Fibroblast of lung (primary cell): Measurements from ENCODE around the gene AQP5. TPM values are rescaled to one million over a fixed set of nuclear protein-coding genes. Genes with fewer than 3 reads are reported as not detected.

ENCODE experiments used
- DNase-seq, 2 donors: peaks; one replicate each; pipeline versions ENCODE4 v3.0.0 to v3.0.0-alpha.2; 2010; ENCODE audit warnings: low read depth in 2 of 2
- H2AFZ ChIP-seq: 2 replicates; pipeline ENCODE4 v1.5.1; 2012; ENCODE audit warnings: low read length, control low read depth, inconsistent platforms
- H3K27ac ChIP-seq: 2 replicates; pipeline ENCODE4 v1.5.1; 2011; ENCODE audit warnings: low read length, control low read depth; ENCODE audit not compliant: insufficient read depth
- H3K27me3 ChIP-seq: 2 replicates; pipeline ENCODE4 v1.5.1; 2011; ENCODE audit warnings: mild to moderate bottlenecking, low read length; ENCODE audit not compliant: control insufficient read depth, insufficient read depth
- H3K36me3 ChIP-seq: 2 replicates; pipeline ENCODE4 v1.5.1; 2011; ENCODE audit warnings: low read length; ENCODE audit not compliant: control insufficient read depth, insufficient read depth
- H3K4me1 ChIP-seq: 2 replicates; pipeline ENCODE4 v1.5.1; 2011; ENCODE audit warnings: low read length; ENCODE audit not compliant: control insufficient read depth, insufficient read depth; ENCODE audit errors: extremely low read depth
- H3K4me2 ChIP-seq: 2 replicates; pipeline ENCODE4 v1.5.1; 2011; ENCODE audit warnings: low read length, control low read depth; ENCODE audit not compliant: insufficient read depth; ENCODE audit errors: extremely low read depth
- H3K4me3 ChIP-seq, 4 experiments: fragments of 200-600 bp in 1 of 4; sonication (generic) in 1 of 4; replicated peaks in 1 of 4; 2 replicates each; pipeline ENCODE4 v1.5.1; 2011 to 2016; ENCODE audit warnings: low read length in 4 of 4, low read depth in 3 of 4, mild to moderate bottlenecking in 3 of 4, control low read depth in 2 of 4, inconsistent platforms in 1 of 4, mixed read lengths in 1 of 4; ENCODE audit not compliant: insufficient read depth in 1 of 4; ENCODE audit errors: control extremely low read depth in 1 of 4
- H3K79me2 ChIP-seq: 2 replicates; pipeline ENCODE4 v1.5.1; 2012; ENCODE audit warnings: mild to moderate bottlenecking, low read length, inconsistent platforms; ENCODE audit not compliant: control insufficient read depth, insufficient read depth
- H3K9ac ChIP-seq: 2 replicates; pipeline ENCODE4 v1.5.1; 2011; ENCODE audit warnings: mild to moderate bottlenecking, low read length, control low read depth; ENCODE audit not compliant: insufficient read depth
- H3K9me3 ChIP-seq: 2 replicates; pipeline ENCODE4 v1.5.1; 2012; ENCODE audit warnings: low read depth, low read length; ENCODE audit not compliant: control insufficient read depth, insufficient read depth
- H4K20me1 ChIP-seq: 2 replicates; pipeline ENCODE4 v1.5.1; 2011; ENCODE audit warnings: low read length; ENCODE audit not compliant: control insufficient read depth, insufficient read depth; ENCODE audit errors: extremely low read depth
- CTCF ChIP-seq, 2 donors: IDR thresholded peaks in 1 of 2; conservative IDR thresholded peaks in 1 of 2; 1 replicate in 1 of 2; 2 replicates in 1 of 2; pipeline ENCODE4 v1.5.1; 2011 to 2012; ENCODE audit warnings: low read length in 2 of 2, control low read depth in 1 of 2, inconsistent platforms in 1 of 2, low read depth in 1 of 2, mild to moderate bottlenecking in 1 of 2
- EZH2 ChIP-seq: IDR thresholded peaks from 2 replicates; pipeline ENCODE4 v1.5.1; 2012; ENCODE audit warnings: low read length, control low read depth, mild to moderate bottlenecking; ENCODE audit errors: missing control alignments
- polyA plus RNA-seq, 2 donors: library from polyadenylated mRNA; depleted of rRNA in 1 of 2; stranded (reverse) in 1 of 2; unstranded in 1 of 2; fragments of >200 nt; gene quantifications; 2 replicates each; pipeline ENCODE4 v1.2.1, GENCODE V29; 2011 to 2012; ENCODE audit warnings: missing spikeins in 1 of 2
- total RNA-seq: library from RNA; depleted of rRNA; stranded (reverse); fragments of >200 nt; gene quantifications from 2 replicates; pipeline ENCODE4 v1.2.1, GENCODE V29; 2014

AQP5 gene
- total and polyA plus RNA-seq, 2 donors (not counting 1 experiment from before 2014, with no cell fraction given): not detected

GRCh38 chr12:49959685-49960473 is 1.8 kb upstream of the AQP5 start:
- Histone ChIP-seq H3K4me3 (no peak overlapping the region), H3K27me3 (peaks cover 71% of the 10 kb centered on the region), H3K79me2 (no peaks in the 10 kb centered on the region), H2AFZ (no peak overlapping the region), H3K9ac (no peak overlapping the region), H3K9me3 (no peaks in the 10 kb centered on the region), H3K36me3 (no peaks in the 10 kb centered on the region), H3K27ac (no peak overlapping the region), H3K4me2 (no peak overlapping the region), H3K4me1 (no peaks in the 10 kb centered on the region), H4K20me1 (no peaks in the 10 kb centered on the region)
- no peak for TF ChIP-seq CTCF (conservative IDR thresholded peaks at IDR 0.05 in 1 of 2, IDR thresholded peaks at IDR 0.05 in 1 of 2; ENCODE audit: low read depth in 1 of 2, low read length in 2 of 2)
- TF ChIP-seq EZH2: no peak
- DNase-seq: peak in 1 of 2 donors; percentile 59

- Histone ChIP-seq H3K36me3 (no peaks in the 10 kb centered on the region), H3K9me3 (no peaks in the 10 kb centered on the region), H3K79me2 (no peaks in the 10 kb centered on the region), H3K27ac (no peak overlapping the region), H3K4me2 (no peak overlapping the region), H3K27me3 (peaks cover 65% of the 10 kb centered on the region), H3K9ac (no peak overlapping the region), H3K4me3 (no peak overlapping the region), H3K4me1 (no peaks in the 10 kb centered on the region), H4K20me1 (no peaks in the 10 kb centered on the region), H2AFZ (no peak overlapping the region)
- no peak for TF ChIP-seq EZH2
- TF ChIP-seq CTCF (conservative IDR thresholded peaks at IDR 0.05 in 1 of 2, IDR thresholded peaks at IDR 0.05 in 1 of 2; ENCODE audit: low read depth in 1 of 2, low read length in 2 of 2): no peak
- no peak for DNase-seq
Observed at GRCh38 chr12:49960474-49961110, 1.1 kb upstream of the AQP5 start.

- Histone ChIP-seq H3K36me3 (no peaks in the 10 kb centered on the region), H3K4me3 (no peak overlapping the region), H3K4me1 (peaks cover under 1% of the 10 kb centered on the region), H3K4me2 (no peak overlapping the region), H4K20me1 (no peaks in the 10 kb centered on the region), H2AFZ (no peak overlapping the region), H3K79me2 (no peaks in the 10 kb centered on the region), H3K27me3 (peaks cover 63% of the 10 kb centered on the region), H3K27ac (no peak overlapping the region), H3K9me3 (no peaks in the 10 kb centered on the region), H3K9ac (no peak overlapping the region)
- DNase-seq: no peak
- TF ChIP-seq EZH2 (peak; percentile 52), CTCF (conservative IDR thresholded peaks at IDR 0.05 in 1 of 2, IDR thresholded peaks at IDR 0.05 in 1 of 2; ENCODE audit: low read depth in 1 of 2, low read length in 2 of 2) (no peak)
Observed at GRCh38 chr12:49961993-49962764, 507 bp downstream of the AQP5 start.
